Neural progenitor cell (in vitro differentiated cells): ENCODE data around the gene ACER2. TPM values are rescaled to one million over a fixed set of nuclear protein-coding genes. Genes with fewer than 3 reads are reported as not detected.

Source experiments
- DNase-seq: peaks from one replicate; pipeline ENCODE4 v3.0.0-alpha.2; 2016; ENCODE audit warnings: low spot score
- H2AFZ ChIP-seq: fragments of 200-600 bp; sonication (generic); replicated peaks from 2 replicates; pipeline ENCODE4 v1.6.1; 2016; ENCODE audit warnings: antibody characterized with exemption
- H3F3A ChIP-seq: fragments of 200-600 bp; sonication (generic); 2 replicates; pipeline ENCODE4 v1.6.1; 2016; ENCODE audit warnings: antibody characterized with exemption, low read depth
- H3K27ac ChIP-seq: fragments of 200-600 bp; sonication (generic); 2 replicates; pipeline ENCODE4 v1.5.1; 2016; ENCODE audit warnings: mild to moderate bottlenecking
- H3K27me3 ChIP-seq: fragments of 200-600 bp; sonication (generic); 2 replicates; pipeline ENCODE4 v1.6.1; 2016; ENCODE audit warnings: mild to moderate bottlenecking, moderate library complexity
- H3K36me3 ChIP-seq: fragments of 200-600 bp; sonication (generic); 2 replicates; pipeline ENCODE4 v1.5.1; 2016
- H3K4me1 ChIP-seq: fragments of 200-600 bp; sonication (generic); 2 replicates; pipeline ENCODE4 v1.6.1; 2016; ENCODE audit warnings: mixed run types
- H3K4me2 ChIP-seq: fragments of 200-600 bp; sonication (generic); 2 replicates; pipeline ENCODE4 v1.6.1; 2016
- H3K4me3 ChIP-seq: fragments of 200-600 bp; sonication (generic); 2 replicates; pipeline ENCODE4 v1.5.1; 2016
- H3K79me2 ChIP-seq: fragments of 200-600 bp; sonication (generic); 2 replicates; pipeline ENCODE4 v1.6.1; 2016; ENCODE audit warnings: low read depth
- H3K9ac ChIP-seq: fragments of 200-600 bp; sonication (generic); 2 replicates; pipeline ENCODE4 v1.6.1; 2016
- H3K9me3 ChIP-seq: fragments of 200-600 bp; sonication (generic); 2 replicates; pipeline ENCODE4 v1.5.1; 2016; ENCODE audit warnings: low read depth
- H4K20me1 ChIP-seq: fragments of 200-600 bp; sonication (generic); 2 replicates; pipeline ENCODE4 v1.6.1; 2016; ENCODE audit warnings: low read depth
- H3K27ac Mint-ChIP-seq: 3 replicates; pipeline ENCODE4 v1.8.0; 2021; ENCODE audit warnings: mixed read lengths
- H3K27me3 Mint-ChIP-seq: 2 replicates; pipeline ENCODE4 v1.8.0; 2022; ENCODE audit warnings: low read depth, mild to moderate bottlenecking, inconsistent platforms, moderate library complexity, mixed read lengths; ENCODE audit not compliant: insufficient read depth
- H3K36me3 Mint-ChIP-seq: 3 replicates; pipeline ENCODE4 v1.8.0; 2021; ENCODE audit warnings: mixed read lengths
- H3K4me1 Mint-ChIP-seq: 3 replicates; pipeline ENCODE4 v1.8.0; 2021; ENCODE audit warnings: mixed read lengths
- H3K4me3 Mint-ChIP-seq: 3 replicates; pipeline ENCODE4 v1.8.0; 2021; ENCODE audit warnings: mild to moderate bottlenecking, moderate library complexity, mixed read lengths
- H3K9me3 Mint-ChIP-seq: 3 replicates; pipeline ENCODE4 v1.8.0; 2020; ENCODE audit warnings: mixed read lengths
- EZH2 ChIP-seq: fragments of 200-600 bp; sonication (generic); IDR thresholded peaks from 2 replicates; pipeline ENCODE4 v1.6.1; 2017; ENCODE audit warnings: antibody characterized with exemption, mild to moderate bottlenecking, moderate library complexity
- EZH2phosphoT487 ChIP-seq: fragments of 200-600 bp; sonication (generic); IDR thresholded peaks from 2 replicates; pipeline ENCODE4 v1.6.1; 2017; ENCODE audit warnings: antibody characterized with exemption
- total RNA-seq: library from RNA; depleted of rRNA; stranded (reverse); fragments of >200 nt; gene quantifications from 2 replicates; pipeline ENCODE4 v1.2.3, GENCODE V29; 2015; ENCODE audit warnings: low replicate concordance
- TF ChIP-seq, protein P1 (sequence below): fragments of 200-600 bp; sonication (generic); IDR thresholded peaks from 2 replicates; pipeline ENCODE4 v1.5.1; 2017; ENCODE audit warnings: antibody characterized with exemption, mild to moderate bottlenecking

Gene ACER2
- total RNA-seq, 1 donor from 2014 or later, result 5.6 TPM

- Histone ChIP-seq H2AFZ (no peak overlapping the region), H4K20me1 (no peaks in the 10 kb centered on the region), H3K4me2 (no peak overlapping the region), H3K79me2 (no peaks in the 10 kb centered on the region), H3K4me1 (no peaks in the 10 kb centered on the region), H3K27me3 (no peaks in the 10 kb centered on the region), H3K36me3 (no peaks in the 10 kb centered on the region), H3F3A (no peaks in the 10 kb centered on the region), H3K9me3 (no peaks in the 10 kb centered on the region), H3K9ac (no peak overlapping the region), H3K4me3 (no peak overlapping the region), H3K27ac (no peak overlapping the region)
- TF ChIP-seq EZH2phosphoT487 (no peak), EZH2 (no peak)
- TF ChIP-seq, protein P1, sequence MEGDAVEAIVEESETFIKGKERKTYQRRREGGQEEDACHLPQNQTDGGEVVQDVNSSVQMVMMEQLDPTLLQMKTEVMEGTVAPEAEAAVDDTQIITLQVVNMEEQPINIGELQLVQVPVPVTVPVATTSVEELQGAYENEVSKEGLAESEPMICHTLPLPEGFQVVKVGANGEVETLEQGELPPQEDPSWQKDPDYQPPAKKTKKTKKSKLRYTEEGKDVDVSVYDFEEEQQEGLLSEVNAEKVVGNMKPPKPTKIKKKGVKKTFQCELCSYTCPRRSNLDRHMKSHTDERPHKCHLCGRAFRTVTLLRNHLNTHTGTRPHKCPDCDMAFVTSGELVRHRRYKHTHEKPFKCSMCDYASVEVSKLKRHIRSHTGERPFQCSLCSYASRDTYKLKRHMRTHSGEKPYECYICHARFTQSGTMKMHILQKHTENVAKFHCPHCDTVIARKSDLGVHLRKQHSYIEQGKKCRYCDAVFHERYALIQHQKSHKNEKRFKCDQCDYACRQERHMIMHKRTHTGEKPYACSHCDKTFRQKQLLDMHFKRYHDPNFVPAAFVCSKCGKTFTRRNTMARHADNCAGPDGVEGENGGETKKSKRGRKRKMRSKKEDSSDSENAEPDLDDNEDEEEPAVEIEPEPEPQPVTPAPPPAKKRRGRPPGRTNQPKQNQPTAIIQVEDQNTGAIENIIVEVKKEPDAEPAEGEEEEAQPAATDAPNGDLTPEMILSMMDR, result no peak
- Mint-ChIP-seq H3K9me3 (no peaks in the 10 kb centered on the region), H3K27me3 (peaks cover 3% of the 10 kb centered on the region), H3K4me3 (no peak overlapping the region), H3K4me1 (peaks cover 2% of the 10 kb centered on the region), H3K27ac (no peak overlapping the region), H3K36me3 (no peaks in the 10 kb centered on the region)
- no peak for DNase-seq
Measured at GRCh38 chr9:19490269-19490668, 81.5 kb downstream of the ACER2 start.

- no peak overlapping the region for H3K4me2 ChIP-seq
- Mint-ChIP-seq H3K4me3 (no peak overlapping the region), H3K27ac (no peak overlapping the region), H3K27me3 (peaks cover 4% of the 10 kb centered on the region), H3K4me1 (peaks cover 2% of the 10 kb centered on the region), H3K9me3 (no peaks in the 10 kb centered on the region), H3K36me3 (no peaks in the 10 kb centered on the region)
- no peaks in the 10 kb centered on the region for H3K9me3 ChIP-seq
- DNase-seq, result no peak
- no peaks in the 10 kb centered on the region for H3K4me1 ChIP-seq
- no peak overlapping the region for H3K4me3 ChIP-seq
- H3F3A ChIP-seq, result no peaks in the 10 kb centered on the region
- H3K9ac ChIP-seq, result no peak overlapping the region
- H3K79me2 ChIP-seq, result no peaks in the 10 kb centered on the region
- H3K27ac ChIP-seq, result no peak overlapping the region
- H4K20me1 ChIP-seq, result no peaks in the 10 kb centered on the region
- no peaks in the 10 kb centered on the region for H3K27me3 ChIP-seq
- no peaks in the 10 kb centered on the region for H3K36me3 ChIP-seq
- TF ChIP-seq EZH2 (no peak), EZH2phosphoT487 (no peak)
- TF ChIP-seq, protein P1, result no peak
- no peak overlapping the region for H2AFZ ChIP-seq
Measured at GRCh38 chr9:19490828-19491227, 82.0 kb downstream of the ACER2 start.

DNA sequence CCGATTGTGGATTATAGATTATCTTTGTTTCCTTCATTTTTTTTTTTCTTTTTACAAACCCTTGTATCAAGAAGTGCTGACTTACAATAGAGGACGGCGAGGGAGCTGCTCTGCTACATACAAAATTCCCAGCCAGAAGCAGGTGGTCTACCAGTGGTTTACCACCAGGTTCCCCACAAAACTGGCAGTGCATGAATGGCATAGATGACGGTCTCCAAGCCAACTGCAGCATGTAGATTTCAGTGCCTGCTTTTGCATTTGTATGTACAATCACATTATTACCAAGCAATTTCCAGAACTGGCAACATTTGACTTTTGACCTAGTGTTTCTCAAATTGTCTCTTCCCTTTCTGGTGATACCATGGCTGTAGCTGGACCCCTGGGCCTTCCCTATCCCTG lies 84.0 kb downstream of the ACER2 start:
- no peaks in the 10 kb centered on the region for H3K9me3 ChIP-seq
- TF ChIP-seq EZH2, result no peak
- TF ChIP-seq EZH2phosphoT487, result no peak
- H3F3A ChIP-seq, result no peaks in the 10 kb centered on the region
- no peak overlapping the region for H3K4me3 Mint-ChIP-seq
- H3K36me3 ChIP-seq, result no peaks in the 10 kb centered on the region
- H3K4me1 Mint-ChIP-seq, result peaks cover 2% of the 10 kb centered on the region
- DNase-seq, result no peak
- no peak overlapping the region for H2AFZ ChIP-seq
- no peak overlapping the region for H3K27ac Mint-ChIP-seq
- peaks cover 4% of the 10 kb centered on the region for H3K27me3 Mint-ChIP-seq
- no peak overlapping the region for H3K4me2 ChIP-seq
- H3K4me1 ChIP-seq, result no peaks in the 10 kb centered on the region
- H4K20me1 ChIP-seq, result no peaks in the 10 kb centered on the region
- H3K36me3 Mint-ChIP-seq, result no peaks in the 10 kb centered on the region
- no peak overlapping the region for H3K27ac ChIP-seq
- H3K4me3 ChIP-seq, result no peak overlapping the region
- H3K79me2 ChIP-seq, result no peaks in the 10 kb centered on the region
- H3K9ac ChIP-seq, result no peak overlapping the region
- H3K27me3 ChIP-seq, result no peaks in the 10 kb centered on the region
- no peaks in the 10 kb centered on the region for H3K9me3 Mint-ChIP-seq

- H3K9me3 Mint-ChIP-seq, result no peaks in the 10 kb centered on the region
- H3K36me3 Mint-ChIP-seq, result no peaks in the 10 kb centered on the region
- H3K4me2 ChIP-seq, result no peak overlapping the region
- no peak overlapping the region for H3K27ac ChIP-seq
- peaks cover 2% of the 10 kb centered on the region for H3K4me1 Mint-ChIP-seq
- H3K27me3 ChIP-seq, result no peaks in the 10 kb centered on the region
- no peaks in the 10 kb centered on the region for H3K9me3 ChIP-seq
- TF ChIP-seq, protein P1, result peak; percentile 86
- no peak for TF ChIP-seq EZH2phosphoT487
- TF ChIP-seq EZH2, result no peak
- H3K4me1 ChIP-seq, result no peaks in the 10 kb centered on the region
- H3K9ac ChIP-seq, result no peak overlapping the region
- no peak overlapping the region for H3K4me3 ChIP-seq
- H2AFZ ChIP-seq, result no peak overlapping the region
- H3K27ac Mint-ChIP-seq, result no peak overlapping the region
- no peaks in the 10 kb centered on the region for H3K36me3 ChIP-seq
- H3F3A ChIP-seq, result no peaks in the 10 kb centered on the region
- H3K79me2 ChIP-seq, result no peaks in the 10 kb centered on the region
- DNase-seq, result peak; percentile 69
- no peak overlapping the region for H3K4me3 Mint-ChIP-seq
- peaks cover 4% of the 10 kb centered on the region for H3K27me3 Mint-ChIP-seq
- H4K20me1 ChIP-seq, result no peaks in the 10 kb centered on the region
Measured at GRCh38 chr9:19493174-19493811, 84.5 kb downstream of the ACER2 start.
